ENCODE data around the gene CAPN7.
"Not testable (repeated sequence)": the region's sequence is repeated elsewhere in the genome, so short reads cannot be mapped to it uniquely, and the experiment has no call there.

Gene CAPN7

DNA sequence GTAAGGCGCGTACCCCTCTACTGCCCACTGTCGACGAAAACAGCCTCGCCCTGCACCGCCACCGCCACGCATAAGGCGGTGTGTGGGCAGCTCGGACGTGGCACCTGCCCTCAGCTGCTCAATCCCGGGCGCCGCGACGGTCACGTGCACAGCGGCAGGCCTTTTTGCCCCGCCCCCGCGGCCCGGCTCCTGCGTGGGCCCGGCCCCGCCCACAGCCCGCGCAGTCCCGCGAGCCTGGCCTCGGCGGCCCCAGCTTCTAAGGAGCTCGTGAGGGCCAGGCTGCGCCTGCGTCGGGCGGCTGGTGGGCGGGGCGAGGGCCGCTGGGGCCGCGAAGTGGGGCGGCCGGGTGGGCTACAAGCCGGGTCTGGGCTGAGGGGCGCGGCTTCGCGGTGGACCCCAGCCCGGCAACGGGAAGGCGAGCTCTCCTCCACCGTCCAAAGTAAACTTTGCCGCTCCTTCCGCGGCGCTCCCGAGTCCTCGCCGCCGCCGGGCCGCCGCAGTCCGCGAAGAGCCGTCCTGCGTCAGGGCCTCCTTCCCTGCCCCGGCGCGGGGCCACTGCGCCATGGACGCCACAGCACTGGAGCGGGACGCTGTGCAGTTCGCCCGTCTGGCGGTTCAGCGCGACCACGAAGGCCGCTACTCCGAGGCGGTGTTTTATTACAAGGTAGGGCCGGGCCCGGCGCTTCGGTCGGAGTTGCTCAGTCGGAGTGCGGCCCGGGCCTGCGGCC, at the start of gene CAPN7:
TSS of gene CAPN7 (plus strand) at position 313 of the 728 bp plus-strand sequence. CDS start at position 563, 250 bp downstream.
- no peak for DNase-seq

DNA sequence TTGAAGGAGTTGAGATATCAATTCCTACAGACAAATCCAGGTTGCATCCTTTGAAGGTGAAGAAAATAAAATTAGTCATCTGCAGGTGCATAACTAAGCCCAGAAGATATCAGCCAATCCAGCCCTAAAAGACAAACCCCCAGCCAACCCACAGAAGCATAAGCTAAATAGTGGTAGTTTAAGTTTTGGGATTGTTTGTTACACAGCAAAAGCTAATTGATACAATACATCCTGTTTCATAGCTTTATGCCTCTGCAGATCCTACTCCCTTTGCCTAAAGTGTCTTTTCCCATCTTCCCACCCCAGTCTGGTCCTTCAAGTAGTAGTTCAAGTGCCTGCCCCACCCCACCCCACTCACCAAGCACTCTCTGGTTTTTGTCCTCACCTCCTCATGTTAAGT, 48.6 kb upstream of the CAPN7 start:
- DNase-seq = no peak

DNA sequence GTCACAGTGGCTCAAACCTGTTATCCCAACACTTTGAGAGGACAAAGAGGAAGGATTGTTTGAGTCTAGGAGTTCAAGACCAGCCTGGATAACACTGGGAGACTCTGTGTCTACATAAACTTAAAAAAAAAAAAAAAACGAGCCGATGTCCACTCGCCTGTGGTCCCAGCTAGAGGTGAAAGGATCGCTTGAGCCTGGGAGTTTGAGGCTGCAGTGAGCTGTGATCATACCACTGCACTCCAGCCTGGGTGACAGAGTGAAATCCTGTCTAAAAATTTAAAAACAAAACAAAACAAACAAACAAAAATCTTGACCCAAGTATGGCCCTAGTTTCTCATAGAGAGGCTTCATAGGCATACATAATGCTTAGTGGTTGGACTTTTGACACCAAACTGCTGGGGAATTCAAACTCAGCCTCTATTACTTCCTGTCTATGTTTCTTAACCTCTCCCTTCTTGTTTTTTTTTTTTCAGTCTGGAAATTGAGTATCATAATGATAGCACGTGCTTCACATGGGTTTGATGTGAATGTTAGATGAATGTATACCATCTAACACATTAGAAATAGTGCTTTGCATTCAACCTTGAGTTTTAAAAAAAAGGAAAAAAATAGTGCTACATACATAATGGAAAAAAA, 46.4 kb upstream of the CAPN7 start:
- DNase-seq = no peak

DNA sequence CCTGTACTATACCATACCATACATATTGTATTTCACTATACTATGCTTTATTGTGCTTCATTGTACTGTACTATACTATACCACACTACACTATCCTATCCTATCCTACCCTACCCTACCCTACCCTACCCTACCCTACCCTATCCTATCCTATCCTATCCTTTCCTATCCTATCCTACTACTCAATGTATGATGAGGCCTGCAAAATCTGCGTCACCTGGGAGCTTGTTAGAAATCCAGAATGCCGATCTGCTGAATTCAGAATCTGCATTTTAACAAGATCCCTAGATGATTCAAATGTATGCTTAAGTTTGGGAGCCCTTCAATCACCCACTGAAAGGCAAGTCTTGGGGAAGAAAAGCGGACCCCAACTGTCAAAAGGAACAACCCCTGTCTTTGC, 45.4 kb upstream of the CAPN7 start:
- DNase-seq = no peak

DNA sequence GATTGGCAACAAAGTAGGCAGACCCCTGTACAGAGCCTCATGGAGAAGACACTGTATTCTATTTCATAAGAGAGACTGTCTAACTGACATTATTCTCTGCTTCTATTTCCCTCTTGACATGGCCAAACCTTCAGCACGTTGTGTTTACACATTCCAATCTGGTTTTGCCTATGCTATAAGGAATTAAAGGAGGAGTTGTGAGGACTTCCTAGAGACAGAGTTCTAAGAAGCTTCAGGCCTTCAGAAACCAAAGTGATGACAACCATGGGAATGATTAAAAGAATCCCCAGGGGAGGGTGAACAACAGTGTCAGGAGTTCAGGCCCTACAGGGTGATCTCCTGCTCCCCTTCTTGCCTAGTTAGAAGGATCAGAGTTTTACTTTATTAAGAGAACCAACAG, 44.9 kb upstream of the CAPN7 start:
- no peak for DNase-seq

DNA sequence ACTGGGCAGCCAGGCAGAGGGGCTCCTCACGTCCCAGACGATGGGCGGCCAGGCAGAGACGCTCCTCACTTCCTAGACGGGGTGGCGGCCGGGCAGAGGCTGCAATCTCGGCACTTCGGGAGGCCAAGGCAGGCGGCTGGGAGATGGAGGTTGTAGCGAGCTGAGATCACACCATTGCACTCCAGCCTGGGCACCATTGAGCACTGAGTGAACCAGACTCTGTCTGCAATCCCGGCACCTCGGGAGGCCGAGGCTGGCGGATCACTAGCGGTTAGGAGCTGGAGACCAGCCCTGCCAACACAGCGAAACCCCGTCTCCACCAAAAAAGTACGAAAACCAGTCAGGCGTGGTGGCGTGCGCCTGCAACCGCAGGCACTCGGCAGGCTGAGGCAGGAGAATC, 42.4 kb upstream of the CAPN7 start:
- DNase-seq = not testable (repeated sequence)

DNA sequence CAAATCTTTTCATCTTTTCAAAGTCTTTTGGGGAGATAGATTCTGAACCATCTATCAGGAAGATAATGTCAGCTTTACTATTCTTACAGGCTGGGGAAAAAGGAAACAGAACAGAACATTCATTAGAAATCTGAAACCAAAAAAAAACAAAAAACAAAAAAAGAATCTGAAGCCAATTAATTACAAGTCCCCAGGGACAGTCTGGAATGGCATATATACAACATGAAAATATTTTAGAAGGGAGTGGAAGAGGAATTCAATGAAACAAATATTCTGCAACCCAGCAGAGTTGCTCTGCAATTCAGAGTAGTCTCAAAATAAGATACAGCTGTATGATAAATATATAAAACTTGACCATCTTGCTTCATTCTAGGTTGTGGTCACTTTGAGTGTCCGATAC, 41.7 kb upstream of the CAPN7 start:
- no peak for DNase-seq

DNA sequence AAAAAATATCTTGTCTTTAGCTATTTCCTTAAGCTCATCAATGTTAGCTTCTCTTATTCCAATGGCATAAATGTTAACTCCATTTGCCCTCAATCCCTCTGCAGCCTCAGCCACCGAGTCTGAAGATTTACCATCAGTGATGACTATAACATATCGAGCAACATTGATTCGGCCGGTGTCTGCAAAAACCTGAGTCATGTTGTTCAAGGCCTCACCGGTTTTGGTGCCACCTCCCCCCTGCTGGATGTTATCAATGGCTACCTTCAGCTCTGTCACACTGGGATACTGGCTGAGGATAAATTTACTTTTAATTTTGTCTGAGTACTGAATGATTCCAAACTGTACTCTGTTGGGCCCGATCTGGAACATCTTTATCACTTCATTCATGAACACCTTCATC, 41.0 kb upstream of the CAPN7 start:
- no peak for DNase-seq

DNA sequence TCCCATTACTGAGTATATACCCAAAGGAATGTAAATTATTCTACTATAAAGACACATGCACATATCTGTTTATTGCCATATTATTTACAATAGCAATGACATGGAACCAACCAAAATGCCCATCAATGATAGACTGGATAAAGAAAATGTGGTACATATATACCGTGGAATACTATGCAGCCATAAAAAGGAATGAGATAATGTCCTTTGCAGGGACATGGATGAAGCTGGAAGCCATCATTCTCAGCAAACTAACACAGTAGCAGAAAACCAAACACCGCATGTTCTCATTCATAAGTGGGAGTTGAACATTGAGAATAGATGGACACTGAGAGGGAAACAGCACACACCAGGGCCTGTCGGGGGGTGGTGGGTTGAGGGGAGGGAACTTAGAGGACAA, 39.7 kb upstream of the CAPN7 start:
- DNase-seq = not testable (repeated sequence)

DNA sequence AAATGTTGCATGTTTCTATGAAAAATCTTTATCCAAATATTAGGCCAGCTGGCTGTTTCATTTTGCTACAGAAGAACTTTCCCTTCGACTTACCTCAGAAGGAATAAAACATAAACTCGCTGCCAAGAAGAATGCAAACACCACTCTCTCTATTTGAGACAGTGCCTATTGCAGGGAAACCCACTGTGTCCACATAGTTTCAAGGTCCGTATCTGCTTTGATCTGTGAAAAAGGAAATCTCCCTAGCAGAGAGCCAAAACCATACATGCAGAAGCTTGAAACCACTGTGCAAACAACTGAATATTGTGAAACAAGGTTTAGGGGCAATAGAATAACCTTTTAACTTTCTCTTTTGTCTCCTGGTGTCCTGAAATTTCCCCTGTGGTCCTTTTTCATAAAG, 35.0 kb upstream of the CAPN7 start:
- no peak for DNase-seq

DNA sequence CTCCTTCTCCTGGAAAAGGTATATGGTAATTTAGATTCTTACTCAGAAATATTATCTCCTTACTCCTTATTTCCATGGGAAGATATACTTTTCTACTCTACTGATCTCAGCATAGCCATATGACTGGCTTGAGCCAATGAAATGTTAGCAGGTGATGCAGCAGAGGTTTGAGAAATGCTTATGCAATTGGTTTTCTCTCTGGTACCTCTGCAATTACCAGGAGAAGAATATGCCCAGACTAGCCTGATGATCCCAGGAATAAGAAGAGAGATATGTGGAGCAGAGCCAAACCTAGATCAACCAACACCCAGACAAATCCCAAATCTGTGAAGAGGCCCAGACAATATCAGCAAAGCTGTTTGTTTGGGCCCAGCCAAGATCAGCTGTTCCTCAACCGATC, 33.2 kb upstream of the CAPN7 start:
- no peak for DNase-seq

DNA sequence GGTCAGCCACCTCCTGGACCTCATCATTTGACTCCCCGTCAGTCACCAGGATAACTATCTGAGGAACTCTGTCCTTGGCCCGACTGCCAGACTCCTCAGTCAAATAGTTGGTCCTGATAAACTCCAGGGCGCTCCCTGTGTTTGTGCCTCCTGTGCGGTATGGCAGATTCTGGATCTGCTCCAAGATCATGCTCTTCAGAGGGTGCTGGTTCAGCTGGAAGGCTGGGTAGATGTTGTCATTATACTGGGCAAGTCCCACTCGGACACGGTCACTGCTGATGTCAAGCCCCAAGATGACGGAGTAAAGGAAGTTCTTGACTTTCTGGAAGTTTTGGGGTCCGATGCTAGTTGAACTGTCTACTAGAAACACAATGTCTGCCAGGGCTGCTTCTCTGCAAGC, 31.1 kb upstream of the CAPN7 start:
- DNase-seq = no peak

DNA sequence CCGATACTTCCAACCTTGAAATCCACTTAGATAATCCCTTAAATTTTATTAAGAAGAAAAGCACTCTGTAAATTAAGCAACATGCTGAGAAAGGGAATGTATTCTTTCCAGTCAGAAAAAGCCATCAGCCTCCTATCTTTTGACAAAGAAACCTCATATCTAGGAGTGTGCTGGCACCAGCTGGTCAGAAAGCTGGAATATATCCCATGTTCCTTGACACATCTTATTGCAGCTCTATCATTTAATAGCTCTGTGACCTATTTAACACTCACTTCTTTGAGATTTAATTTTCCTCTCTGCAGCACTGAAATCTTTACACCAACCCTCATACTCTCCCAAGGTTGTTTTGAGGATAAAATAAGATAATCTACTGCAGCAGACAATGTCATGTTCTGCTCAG, 30.4 kb upstream of the CAPN7 start:
- DNase-seq = no peak

DNA sequence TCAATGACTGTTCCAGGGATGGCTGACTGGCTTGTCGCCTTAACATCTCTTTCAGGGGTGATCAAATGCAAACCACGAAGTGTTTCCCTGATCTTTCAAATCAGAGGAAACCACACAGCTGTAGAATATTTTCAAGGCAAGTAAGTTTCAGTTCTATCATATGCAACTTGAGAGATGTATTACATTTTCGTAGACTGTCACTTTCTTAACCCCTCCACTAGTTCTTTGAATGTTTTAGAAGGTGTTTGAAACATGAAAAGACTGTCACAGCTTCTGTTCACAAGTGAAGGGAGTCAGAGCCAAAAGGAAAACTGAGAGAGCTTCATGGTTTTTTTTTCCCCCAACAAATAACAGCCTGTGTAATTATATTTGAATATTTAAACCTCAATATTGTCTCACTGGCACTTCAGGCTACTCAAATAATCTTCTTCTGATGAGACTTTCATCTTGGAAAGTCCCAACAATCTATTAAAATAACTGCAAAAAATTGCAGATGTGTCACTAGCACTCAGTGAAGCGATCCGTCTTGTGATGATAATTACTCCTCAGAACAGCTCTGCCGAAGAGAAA, 25.9 kb upstream of the CAPN7 start:
- no peak for DNase-seq

DNA sequence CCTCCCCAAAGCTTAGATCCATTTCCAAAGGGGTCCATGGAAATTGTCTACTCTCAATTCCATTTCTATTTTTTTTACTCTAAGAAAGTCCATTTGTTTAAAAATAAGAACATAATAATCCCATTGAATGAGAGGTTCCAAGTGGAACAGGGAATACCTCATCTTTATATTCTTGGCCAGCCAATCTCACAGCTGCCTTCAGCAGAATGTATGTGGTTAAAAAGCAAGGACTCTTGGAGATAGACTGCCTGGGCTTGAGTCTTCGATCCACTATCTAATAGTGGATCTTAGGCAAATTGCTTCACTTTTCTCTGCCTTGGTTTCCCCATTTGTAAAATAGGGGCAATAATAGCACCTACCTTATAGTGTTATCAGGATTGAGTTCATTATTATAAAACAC, 24.5 kb upstream of the CAPN7 start:
- DNase-seq = no peak

DNA sequence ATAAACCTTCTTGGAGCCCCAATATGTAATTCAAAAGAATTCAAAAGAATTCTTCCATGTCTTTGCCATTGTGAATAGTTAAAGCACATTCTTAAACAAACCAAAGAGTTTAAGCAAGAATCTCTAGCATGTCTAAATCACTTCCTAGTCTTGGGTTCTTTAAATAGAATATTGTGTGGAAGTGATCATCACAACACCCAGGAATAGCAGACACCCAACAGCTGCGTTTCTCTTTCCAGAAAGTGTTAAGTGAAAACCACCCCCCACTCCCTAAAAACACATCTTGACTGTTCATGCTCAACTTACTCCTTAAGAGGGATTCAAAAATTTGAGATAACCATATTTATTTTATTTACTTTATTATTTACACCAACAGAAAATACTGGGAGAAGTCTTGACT, 24.1 kb upstream of the CAPN7 start:
- DNase-seq = no peak

DNA sequence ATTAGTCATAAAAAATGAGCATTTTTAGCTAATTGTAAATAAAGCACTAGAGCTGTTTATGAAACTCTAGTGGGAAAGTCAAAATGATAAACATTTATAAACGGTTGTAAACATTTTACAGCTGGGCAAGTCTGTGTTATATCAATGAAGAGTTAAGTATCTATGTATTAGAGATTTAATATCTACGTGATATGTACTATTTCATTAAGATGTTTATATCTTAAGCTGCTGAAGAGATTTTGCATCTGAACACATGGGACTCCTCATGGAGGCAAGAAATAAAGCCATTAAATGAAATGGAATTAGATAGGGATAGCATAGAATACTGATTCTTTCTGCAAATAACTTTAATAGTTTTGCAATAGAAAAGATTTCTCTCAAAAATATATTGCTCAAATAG, 23.0 kb upstream of the CAPN7 start:
- no peak for DNase-seq

DNA sequence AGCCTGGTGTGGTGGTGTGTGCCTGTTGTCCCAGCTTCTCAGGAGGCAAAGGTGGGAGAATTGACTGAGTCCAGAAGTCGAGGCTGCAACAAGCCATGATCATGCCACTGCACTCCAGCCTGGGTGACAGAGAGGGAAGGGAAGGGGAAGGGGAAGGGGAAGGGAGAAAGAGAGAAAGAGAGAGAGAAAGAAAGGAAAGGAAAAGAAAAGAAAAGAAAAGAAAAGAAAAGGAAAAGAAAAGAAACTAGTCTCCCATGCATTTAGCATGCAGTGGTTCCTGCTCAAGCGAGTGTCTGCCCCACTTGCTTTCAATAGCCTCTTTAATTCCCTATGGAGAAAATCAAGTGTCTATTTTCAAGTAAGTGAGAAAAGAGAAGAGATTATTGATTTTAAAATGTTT, 20.6 kb upstream of the CAPN7 start:
- DNase-seq = no peak

DNA sequence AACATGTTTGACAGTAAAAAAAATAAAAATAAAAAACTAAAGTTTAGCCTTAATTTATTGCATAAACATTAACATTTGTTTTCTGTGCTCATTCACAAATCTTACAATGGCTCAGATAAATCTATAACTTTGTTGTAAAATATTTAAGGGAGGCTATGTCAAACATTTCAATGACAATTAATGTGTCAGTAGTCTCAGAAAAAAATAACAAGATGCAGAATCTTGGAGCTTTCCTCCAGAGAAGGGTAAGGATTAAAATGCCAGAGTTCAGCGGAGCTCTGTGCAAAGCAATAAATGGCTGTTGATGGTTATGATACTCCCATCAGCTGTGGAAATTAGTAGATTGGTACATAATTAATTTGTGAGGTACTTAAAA, 20.0 kb upstream of the CAPN7 start:
- no peak for DNase-seq

DNA sequence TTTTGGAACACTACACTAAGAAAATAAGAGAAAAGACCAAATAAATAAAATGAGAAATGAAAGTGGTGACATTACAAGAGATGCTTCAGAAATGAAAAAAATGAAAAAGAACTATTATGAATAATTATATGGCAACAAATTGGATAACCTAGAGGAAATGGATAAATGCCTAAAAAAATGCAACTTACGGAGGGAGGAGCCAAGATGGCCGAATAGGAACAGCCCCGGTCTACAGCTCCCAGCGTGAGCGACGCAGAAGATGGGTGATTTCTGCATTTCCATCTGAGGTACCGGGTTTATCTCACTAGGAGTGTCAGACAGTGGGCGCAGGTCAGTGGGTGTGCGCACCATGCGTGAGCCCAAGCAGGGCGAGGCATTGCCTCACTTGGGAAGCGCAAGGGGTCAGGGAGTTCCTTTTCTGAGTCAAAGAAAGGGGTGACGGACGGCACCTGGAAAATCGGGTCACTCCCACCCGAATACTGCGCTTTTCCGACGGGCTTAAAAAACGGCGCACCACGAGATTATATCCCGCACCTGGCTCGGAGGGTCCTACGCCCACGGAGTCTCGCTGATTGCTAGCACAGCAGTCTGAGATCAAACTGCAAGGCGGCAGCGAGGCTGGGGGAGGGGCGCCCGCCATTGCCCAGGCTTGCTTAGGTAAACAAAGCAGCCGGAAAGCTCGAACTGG, 19.4 kb upstream of the CAPN7 start:
- not testable (repeated sequence) for DNase-seq

DNA sequence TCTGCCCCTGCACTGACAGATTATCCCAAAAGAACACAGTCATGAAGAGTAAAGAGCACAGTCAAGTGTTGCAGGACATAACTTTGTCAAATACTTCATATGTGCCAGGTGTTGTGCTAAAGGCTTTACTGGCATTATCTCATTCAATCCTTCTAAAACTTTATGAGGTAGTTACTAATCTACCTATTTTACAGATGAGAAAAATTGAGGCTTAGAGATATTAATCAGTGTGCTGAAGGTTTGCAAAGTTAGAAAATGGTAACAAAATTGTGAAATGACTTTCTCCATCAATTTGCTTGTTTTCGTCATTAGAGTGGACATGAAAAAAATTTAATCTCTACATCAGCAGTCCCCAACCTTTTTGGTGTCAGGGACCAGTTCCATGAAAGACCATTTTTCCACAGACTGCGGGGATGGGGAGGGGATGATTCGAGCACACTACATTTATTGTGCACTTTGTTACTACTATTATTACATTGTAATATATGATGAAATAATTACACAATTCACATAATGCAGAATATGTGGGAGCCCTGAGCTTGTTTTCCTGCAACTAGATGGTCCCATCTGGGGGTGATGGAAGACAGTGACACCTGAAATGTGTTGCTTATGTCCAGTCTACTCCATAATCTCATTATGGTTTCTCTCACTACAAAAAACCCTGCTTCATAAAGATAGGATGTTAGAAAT, 8.6 kb upstream of the CAPN7 start:
- DNase-seq = no peak

DNA sequence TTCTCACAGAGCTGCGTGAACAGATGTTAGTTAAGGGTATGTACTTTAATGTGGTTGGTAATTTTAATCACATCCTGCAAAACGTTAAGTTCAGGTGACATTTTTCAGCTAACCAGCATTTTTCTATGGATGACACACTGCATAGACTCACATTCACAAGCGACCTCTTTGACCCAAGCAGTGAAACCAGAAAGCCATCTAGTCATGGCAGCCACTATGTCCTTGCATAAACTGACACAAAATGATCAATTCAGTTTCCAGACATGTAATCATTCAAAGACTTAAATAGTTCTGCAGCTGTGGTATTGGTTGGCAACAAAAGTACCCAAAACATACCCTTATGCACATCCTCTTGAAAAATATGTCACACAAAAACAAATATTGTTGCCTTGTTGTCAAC, 7.4 kb upstream of the CAPN7 start:
- no peak for DNase-seq
